NCI-H146 treated with DMSO at 0.1 percent for 48 hours (cell line): ENCODE data around the gene KRT222.

Experiments
- DNase-seq: peaks from one replicate; lab custom pipeline; 2025; ENCODE audit not compliant: unreplicated experiment; lab: John Stamatoyannopoulos, UW

The KRT222 gene

GRCh38 chr17:40664582-40665333, at the start of gene KRT222:
TSS of gene KRT222 (minus strand) at chr17:40665177. CDS start at chr17:40665099, 78 bp downstream.
- DNase-seq: no peak

- DNase-seq: no peak
Measured at GRCh38 chr17:40714473-40714872, 49.5 kb upstream of the KRT222 start.

GRCh38 chr17:40707745-40708144, 42.8 kb upstream of the KRT222 start:
- DNase-seq: no peak

- DNase-seq: no peak
Measured at GRCh38 chr17:40705584-40705983, 40.6 kb upstream of the KRT222 start.

GRCh38 chr17:40703652-40704051, 38.7 kb upstream of the KRT222 start, which contains the start of gene KRT24:
TSS of gene KRT24 (minus strand) at chr17:40703752. CDS start at chr17:40703693, 59 bp downstream.
- no peak for DNase-seq

- DNase-seq: no peak
Measured at GRCh38 chr17:40702271-40702670, 37.3 kb upstream of the KRT222 start.

GRCh38 chr17:40699853-40700252, 34.9 kb upstream of the KRT222 start:
- DNase-seq: no peak

- no peak for DNase-seq
Measured at GRCh38 chr17:40699371-40699770, 34.4 kb upstream of the KRT222 start.

GRCh38 chr17:40697297-40697696, 32.3 kb upstream of the KRT222 start:
- peak; percentile 37 for DNase-seq

GRCh38 chr17:40696651-40697072, 31.7 kb upstream of the KRT222 start:
- DNase-seq: no peak

- no peak for DNase-seq
Measured at GRCh38 chr17:40695874-40696472, 31.0 kb upstream of the KRT222 start.

GRCh38 chr17:40694584-40694983, 29.6 kb upstream of the KRT222 start:
- DNase-seq: no peak

GRCh38 chr17:40687106-40687505, 22.1 kb upstream of the KRT222 start:
- no peak for DNase-seq

- no peak for DNase-seq
Measured at GRCh38 chr17:40686192-40686591, 21.2 kb upstream of the KRT222 start.

- DNase-seq: no peak
Measured at GRCh38 chr17:40680998-40681397, 16.0 kb upstream of the KRT222 start.

GRCh38 chr17:40679523-40679907, 14.5 kb upstream of the KRT222 start:
- DNase-seq: no peak

- no peak for DNase-seq
Measured at GRCh38 chr17:40678902-40679522, 14.0 kb upstream of the KRT222 start.

GRCh38 chr17:40675905-40676304, 10.9 kb upstream of the KRT222 start:
- DNase-seq: no peak

GRCh38 chr17:40672654-40673053, 7.7 kb upstream of the KRT222 start:
- no peak for DNase-seq

GRCh38 chr17:40671282-40671681, 6.3 kb upstream of the KRT222 start:
- DNase-seq: no peak

GRCh38 chr17:40666331-40666730, 1.4 kb upstream of the KRT222 start:
- no peak for DNase-seq

GRCh38 chr17:40663252-40663651, 1.7 kb downstream of the KRT222 start:
- DNase-seq: no peak
